HEK293 (cell line): ENCODE measurements around the gene KIR3DL2.

ENCODE experiments used
- ZBTB1 ChIP-seq: fragments of 450-650 bp; formaldehyde crosslinking; IDR thresholded peaks from 2 replicates; pipeline ENCODE4 v1.5.1; 2016; ENCODE audit warnings: missing biosample characterization, missing genetic modification characterization
- ZFP37 ChIP-seq: fragments of 450-650 bp; formaldehyde crosslinking; IDR thresholded peaks from 2 replicates; pipeline ENCODE4 v1.5.1; 2016; ENCODE audit warnings: missing biosample characterization, missing genetic modification characterization
- ZNF155 ChIP-seq: fragments of 450-650 bp; formaldehyde crosslinking; IDR thresholded peaks from 2 replicates; pipeline ENCODE4 v1.5.1; 2016; ENCODE audit warnings: missing biosample characterization, missing genetic modification characterization
- ZNF266 ChIP-seq: fragments of 450-650 bp; formaldehyde crosslinking; IDR thresholded peaks from 2 replicates; pipeline ENCODE4 v1.5.1; 2016; ENCODE audit warnings: missing biosample characterization, missing genetic modification characterization, low read depth
- ZNF626 ChIP-seq: fragments of 450-650 bp; sonication (Bioruptor Pico); formaldehyde crosslinking; IDR thresholded peaks from 2 replicates; pipeline ENCODE4 v1.5.1; 2018; ENCODE audit warnings: missing biosample characterization, missing genetic modification characterization, inconsistent platforms
- TF ChIP-seq, protein P1 (sequence below): fragments of 450-650 bp; formaldehyde crosslinking; IDR thresholded peaks from 2 replicates; pipeline ENCODE4 v1.5.1; 2016; ENCODE audit warnings: missing biosample characterization, missing genetic modification characterization
- TF ChIP-seq, protein P2 (sequence below): fragments of 450-650 bp; formaldehyde crosslinking; IDR thresholded peaks from 2 replicates; pipeline ENCODE4 v1.5.1; 2017; ENCODE audit warnings: missing biosample characterization, missing genetic modification characterization
- TF ChIP-seq, protein P3 (sequence below): fragments of 450-650 bp; formaldehyde crosslinking; IDR thresholded peaks from 2 replicates; pipeline ENCODE4 v1.5.1; 2017; ENCODE audit warnings: missing biosample characterization, missing genetic modification characterization

DNA sequence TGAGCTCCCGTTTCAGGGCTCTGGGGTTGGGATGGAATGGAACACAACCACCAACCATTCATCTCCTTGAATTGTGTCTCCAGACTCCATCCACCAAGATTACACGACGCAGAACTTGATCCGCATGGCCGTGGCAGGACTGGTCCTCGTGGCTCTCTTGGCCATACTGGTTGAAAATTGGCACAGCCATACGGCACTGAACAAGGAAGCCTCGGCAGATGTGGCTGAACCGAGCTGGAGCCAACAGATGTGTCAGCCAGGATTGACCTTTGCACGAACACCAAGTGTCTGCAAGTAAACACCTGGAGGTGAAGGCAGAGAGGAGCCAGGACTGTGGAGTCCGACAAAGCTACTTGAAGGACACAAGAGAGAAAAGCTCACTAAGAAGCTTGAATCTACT is 39.3 kb downstream of the KIR3DL2 start:
- TF ChIP-seq, protein P1, sequence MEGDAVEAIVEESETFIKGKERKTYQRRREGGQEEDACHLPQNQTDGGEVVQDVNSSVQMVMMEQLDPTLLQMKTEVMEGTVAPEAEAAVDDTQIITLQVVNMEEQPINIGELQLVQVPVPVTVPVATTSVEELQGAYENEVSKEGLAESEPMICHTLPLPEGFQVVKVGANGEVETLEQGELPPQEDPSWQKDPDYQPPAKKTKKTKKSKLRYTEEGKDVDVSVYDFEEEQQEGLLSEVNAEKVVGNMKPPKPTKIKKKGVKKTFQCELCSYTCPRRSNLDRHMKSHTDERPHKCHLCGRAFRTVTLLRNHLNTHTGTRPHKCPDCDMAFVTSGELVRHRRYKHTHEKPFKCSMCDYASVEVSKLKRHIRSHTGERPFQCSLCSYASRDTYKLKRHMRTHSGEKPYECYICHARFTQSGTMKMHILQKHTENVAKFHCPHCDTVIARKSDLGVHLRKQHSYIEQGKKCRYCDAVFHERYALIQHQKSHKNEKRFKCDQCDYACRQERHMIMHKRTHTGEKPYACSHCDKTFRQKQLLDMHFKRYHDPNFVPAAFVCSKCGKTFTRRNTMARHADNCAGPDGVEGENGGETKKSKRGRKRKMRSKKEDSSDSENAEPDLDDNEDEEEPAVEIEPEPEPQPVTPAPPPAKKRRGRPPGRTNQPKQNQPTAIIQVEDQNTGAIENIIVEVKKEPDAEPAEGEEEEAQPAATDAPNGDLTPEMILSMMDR (tag by site-specific recombination), result no peak
- TF ChIP-seq, protein P2, sequence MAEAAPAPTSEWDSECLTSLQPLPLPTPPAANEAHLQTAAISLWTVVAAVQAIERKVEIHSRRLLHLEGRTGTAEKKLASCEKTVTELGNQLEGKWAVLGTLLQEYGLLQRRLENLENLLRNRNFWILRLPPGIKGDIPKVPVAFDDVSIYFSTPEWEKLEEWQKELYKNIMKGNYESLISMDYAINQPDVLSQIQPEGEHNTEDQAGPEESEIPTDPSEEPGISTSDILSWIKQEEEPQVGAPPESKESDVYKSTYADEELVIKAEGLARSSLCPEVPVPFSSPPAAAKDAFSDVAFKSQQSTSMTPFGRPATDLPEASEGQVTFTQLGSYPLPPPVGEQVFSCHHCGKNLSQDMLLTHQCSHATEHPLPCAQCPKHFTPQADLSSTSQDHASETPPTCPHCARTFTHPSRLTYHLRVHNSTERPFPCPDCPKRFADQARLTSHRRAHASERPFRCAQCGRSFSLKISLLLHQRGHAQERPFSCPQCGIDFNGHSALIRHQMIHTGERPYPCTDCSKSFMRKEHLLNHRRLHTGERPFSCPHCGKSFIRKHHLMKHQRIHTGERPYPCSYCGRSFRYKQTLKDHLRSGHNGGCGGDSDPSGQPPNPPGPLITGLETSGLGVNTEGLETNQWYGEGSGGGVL (tag by site-specific recombination), result no peak
- TF ChIP-seq ZBTB1 (tag by site-specific recombination) (no peak), ZNF266 (tag by site-specific recombination) (no peak), ZFP37 (tag by site-specific recombination) (no peak), ZNF626 (tag by site-specific recombination) (no peak), ZNF155 (tag by site-specific recombination) (no peak)
- TF ChIP-seq, protein P3, sequence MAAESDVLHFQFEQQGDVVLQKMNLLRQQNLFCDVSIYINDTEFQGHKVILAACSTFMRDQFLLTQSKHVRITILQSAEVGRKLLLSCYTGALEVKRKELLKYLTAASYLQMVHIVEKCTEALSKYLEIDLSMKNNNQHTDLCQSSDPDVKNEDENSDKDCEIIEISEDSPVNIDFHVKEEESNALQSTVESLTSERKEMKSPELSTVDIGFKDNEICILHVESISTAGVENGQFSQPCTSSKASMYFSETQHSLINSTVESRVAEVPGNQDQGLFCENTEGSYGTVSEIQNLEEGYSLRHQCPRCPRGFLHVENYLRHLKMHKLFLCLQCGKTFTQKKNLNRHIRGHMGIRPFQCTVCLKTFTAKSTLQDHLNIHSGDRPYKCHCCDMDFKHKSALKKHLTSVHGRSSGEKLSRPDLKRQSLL, result no peak
